KMS-11 (cell line): Measurements from ENCODE around the gene THOC1.

Experiments
- H2AFZ ChIP-seq: fragments of 200-600 bp; sonication (generic); 2 replicates; pipeline ENCODE4 v1.6.1; 2016; ENCODE audit warnings: antibody characterized with exemption, mixed run types, low read depth
- H3K27ac ChIP-seq: fragments of 200-600 bp; sonication (generic); 2 replicates; pipeline ENCODE4 v1.6.1; 2016; ENCODE audit warnings: mild to moderate bottlenecking, mixed run types
- H3K27me3 ChIP-seq: fragments of 200-600 bp; sonication (generic); 2 replicates; pipeline ENCODE4 v1.6.1; 2017; ENCODE audit warnings: mild to moderate bottlenecking, low read depth, mixed run types, moderate library complexity; ENCODE audit not compliant: insufficient read depth
- H3K36me3 ChIP-seq: fragments of 200-600 bp; sonication (generic); 2 replicates; pipeline ENCODE4 v1.6.1; 2017; ENCODE audit warnings: mild to moderate bottlenecking, mixed run types; ENCODE audit not compliant: insufficient read depth
- H3K4me1 ChIP-seq: fragments of 200-600 bp; sonication (generic); 2 replicates; pipeline ENCODE4 v1.6.1; 2016; ENCODE audit warnings: mild to moderate bottlenecking, low read depth, mixed run types; ENCODE audit not compliant: poor library complexity, severe bottlenecking
- H3K4me2 ChIP-seq: fragments of 200-600 bp; sonication (generic); 2 replicates; pipeline ENCODE4 v1.7.0; 2016; ENCODE audit warnings: mild to moderate bottlenecking, mixed run types
- H3K4me3 ChIP-seq: fragments of 200-600 bp; sonication (generic); IDR thresholded peaks from 2 replicates; pipeline ENCODE4 v1.6.1; 2017; ENCODE audit warnings: low read depth, low read length, mixed read lengths; ENCODE audit not compliant: insufficient read depth
- H3K79me2 ChIP-seq: fragments of 200-600 bp; sonication (generic); 2 replicates; pipeline ENCODE4 v1.6.1; 2016; ENCODE audit warnings: low read depth, mixed run types; ENCODE audit not compliant: insufficient read depth
- H3K9ac ChIP-seq: fragments of 200-600 bp; sonication (generic); 2 replicates; pipeline ENCODE4 v1.6.1; 2016; ENCODE audit warnings: mild to moderate bottlenecking, mixed run types
- H4K20me1 ChIP-seq: fragments of 200-600 bp; sonication (generic); 2 replicates; pipeline ENCODE4 v1.6.1; 2016; ENCODE audit warnings: mild to moderate bottlenecking, mixed run types; ENCODE audit not compliant: insufficient read depth
- CTCF ChIP-seq: fragments of 200-600 bp; sonication (generic); conservative IDR thresholded peaks from 2 replicates; pipeline ENCODE4 v1.6.1; 2017; ENCODE audit warnings: low read depth, mild to moderate bottlenecking, antibody characterized with exemption, low read length, moderate library complexity, mixed read lengths

The THOC1 gene

GRCh38 chr18:253121-253520, 14.7 kb downstream of the THOC1 start:
- no peak for TF ChIP-seq CTCF
- H3K36me3 ChIP-seq, result no peaks in the 10 kb centered on the region; the same call in 1 of the 2 replicates
- no peaks in the 10 kb centered on the region for H3K4me1 ChIP-seq
- H3K9ac ChIP-seq, result no peak overlapping the region
- H4K20me1 ChIP-seq, result no peaks in the 10 kb centered on the region
- no peak overlapping the region for H3K4me2 ChIP-seq
- no peak overlapping the region for H2AFZ ChIP-seq
- no peaks in the 10 kb centered on the region for H3K79me2 ChIP-seq
- H3K27ac ChIP-seq, result no peak overlapping the region
- H3K27me3 ChIP-seq, result no peaks in the 10 kb centered on the region
- H3K4me3 ChIP-seq, result no peak overlapping the region

GRCh38 chr18:251572-251971, 16.3 kb downstream of the THOC1 start:
- no peak overlapping the region for H2AFZ ChIP-seq
- H3K36me3 ChIP-seq, result no peaks in the 10 kb centered on the region; the same call in 1 of the 2 replicates
- H3K9ac ChIP-seq, result no peak overlapping the region
- no peak overlapping the region for H3K4me3 ChIP-seq
- H3K4me1 ChIP-seq, result no peaks in the 10 kb centered on the region
- no peaks in the 10 kb centered on the region for H3K79me2 ChIP-seq
- no peak for TF ChIP-seq CTCF
- no peak overlapping the region for H3K27ac ChIP-seq
- no peaks in the 10 kb centered on the region for H3K27me3 ChIP-seq
- no peaks in the 10 kb centered on the region for H4K20me1 ChIP-seq
- H3K4me2 ChIP-seq, result no peak overlapping the region

- no peaks in the 10 kb centered on the region for H3K27me3 ChIP-seq
- no peaks in the 10 kb centered on the region; the same call in 1 of the 2 replicates for H3K36me3 ChIP-seq
- no peaks in the 10 kb centered on the region for H4K20me1 ChIP-seq
- no peak overlapping the region for H3K27ac ChIP-seq
- no peak overlapping the region for H3K4me2 ChIP-seq
- no peak overlapping the region for H3K9ac ChIP-seq
- no peak overlapping the region for H3K4me3 ChIP-seq
- H3K79me2 ChIP-seq, result no peaks in the 10 kb centered on the region
- no peak for TF ChIP-seq CTCF
- no peak overlapping the region for H2AFZ ChIP-seq
- no peaks in the 10 kb centered on the region for H3K4me1 ChIP-seq
These were observed 17.2 kb downstream of the THOC1 start for GRCh38 chr18:250685-251084.

GRCh38 chr18:248053-248452, 19.8 kb downstream of the THOC1 start:
- no peak overlapping the region for H3K9ac ChIP-seq
- H2AFZ ChIP-seq, result no peak overlapping the region
- no peaks in the 10 kb centered on the region for H3K4me1 ChIP-seq
- no peaks in the 10 kb centered on the region for H3K79me2 ChIP-seq
- H4K20me1 ChIP-seq, result no peaks in the 10 kb centered on the region
- no peak overlapping the region for H3K4me3 ChIP-seq
- no peak overlapping the region for H3K27ac ChIP-seq
- no peak for TF ChIP-seq CTCF
- no peaks in the 10 kb centered on the region for H3K27me3 ChIP-seq
- H3K36me3 ChIP-seq, result no peaks in the 10 kb centered on the region; the same call in 1 of the 2 replicates
- H3K4me2 ChIP-seq, result no peak overlapping the region
